Right ventricle myocardium inferior (tissue), 1 donor: Measurements from ENCODE around the gene KIF22. TPM values are rescaled to one million over a fixed set of nuclear protein-coding genes. Genes with fewer than 3 reads are reported as not detected.

Experiments used
- ATAC-seq: fragments of 200-7000 bp; cut with Tn5 transposase; one replicate; pipeline ENCODE4 v1.9.1; 2020; ENCODE audit warnings: mild to moderate bottlenecking, moderate library complexity
- DNase-seq: peaks from one replicate; pipeline ENCODE4 v3.0.0; 2021; ENCODE audit errors: missing footprints
- intact Hi-C: fragments of 100-400 bp; cut with DNase I; formaldehyde crosslinking; loops from one replicate; pipeline ENCODE4 v1.11.0; 2022
- total RNA-seq: library from RNA; stranded (reverse); fragmentation: NEBNext Ultra II Directional; extraction: Animal tissue kit (Norgen Biotek cat#: 25700); gene quantifications from one replicate; pipeline ENCODE4 v1.2.1, GENCODE V29; 2021
- donor health status: DM: no; HTN: yes; CAD: no; lungs with severe emphysema.

Gene KIF22
- total RNA-seq, 1 donor from 2014 or later, result 53.3 TPM

DNA sequence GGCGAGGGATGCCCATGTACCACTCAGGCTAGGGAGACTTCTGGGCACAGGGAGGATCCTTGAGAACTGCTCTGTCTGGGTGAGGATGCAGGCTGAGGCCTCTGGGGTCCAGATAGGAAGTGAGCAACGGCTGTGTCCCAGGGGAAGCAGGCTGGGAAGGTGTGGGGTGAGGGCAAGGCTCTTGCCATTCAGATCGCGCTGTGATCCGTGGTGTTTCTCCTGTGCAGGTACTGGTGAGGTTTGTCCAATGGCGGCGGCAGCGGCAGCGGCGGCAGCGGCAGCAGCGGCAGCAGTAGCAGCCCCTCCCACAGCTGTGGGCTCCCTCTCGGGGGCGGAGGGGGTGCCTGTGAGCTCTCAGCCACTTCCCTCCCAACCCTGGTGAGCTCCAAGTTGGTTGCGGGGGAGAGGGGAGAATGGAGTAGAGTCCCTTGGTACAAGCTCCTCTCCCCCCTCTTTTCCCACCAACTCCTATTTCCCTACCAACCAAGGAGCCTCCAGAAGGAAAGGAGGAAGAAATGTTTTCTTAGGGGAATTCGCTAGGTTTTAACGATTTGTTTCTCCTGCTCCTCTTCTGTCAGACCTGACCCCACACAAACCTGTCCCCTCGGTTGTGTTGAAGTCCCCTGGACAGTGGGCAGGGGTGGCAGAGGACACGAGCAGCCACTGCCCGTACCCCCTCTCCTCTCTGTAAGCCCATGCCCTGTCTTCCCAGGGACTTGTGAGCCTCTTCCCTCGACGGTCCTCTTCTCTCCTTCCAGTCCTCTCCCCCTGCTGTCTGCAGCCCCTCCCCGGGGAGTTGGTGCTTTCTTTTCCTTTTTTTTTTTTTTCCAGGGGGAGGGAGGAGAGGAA lies 19.5 kb downstream of the KIF22 start:
- ATAC-seq, result no peak
- intact Hi-C loops, result loop anchor here (5.0 to 10.0 kb wide), 3 partner anchors 37 to 1085 kb away; partner anchors contain the start of genes ALDOA, BCL7C and CTF1
- DNase-seq, result no peak

DNA sequence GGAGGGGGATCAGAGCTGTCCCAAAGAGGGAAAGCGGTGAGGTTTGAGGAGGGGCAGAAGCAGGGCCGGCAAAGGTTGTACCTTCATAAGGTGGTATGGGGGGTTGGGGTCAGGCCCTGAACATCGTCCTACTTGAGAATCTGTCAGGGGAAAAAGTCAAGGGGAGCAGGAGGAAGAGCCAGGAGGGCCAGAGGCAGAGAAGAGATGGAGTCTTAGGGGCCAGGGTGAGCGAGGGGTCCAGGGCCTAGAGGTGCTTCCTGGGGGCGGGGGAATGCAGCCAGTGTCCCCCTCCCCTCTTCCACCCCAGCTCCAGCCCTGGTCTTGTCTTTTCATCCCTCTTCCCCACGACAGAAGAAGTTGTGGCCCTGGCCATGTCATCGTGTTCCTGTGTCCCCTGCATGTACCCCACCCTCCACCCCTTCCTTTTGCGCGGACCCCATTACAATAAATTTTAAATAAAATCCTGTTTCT lies 20.2 kb downstream of the KIF22 start:
- ATAC-seq (no peak), DNase-seq (no peak)
- intact Hi-C loops, result loop anchor here (5.0 kb wide), 1 partner anchor 37 kb away; no protein-coding TSS in a partner anchor

DNA sequence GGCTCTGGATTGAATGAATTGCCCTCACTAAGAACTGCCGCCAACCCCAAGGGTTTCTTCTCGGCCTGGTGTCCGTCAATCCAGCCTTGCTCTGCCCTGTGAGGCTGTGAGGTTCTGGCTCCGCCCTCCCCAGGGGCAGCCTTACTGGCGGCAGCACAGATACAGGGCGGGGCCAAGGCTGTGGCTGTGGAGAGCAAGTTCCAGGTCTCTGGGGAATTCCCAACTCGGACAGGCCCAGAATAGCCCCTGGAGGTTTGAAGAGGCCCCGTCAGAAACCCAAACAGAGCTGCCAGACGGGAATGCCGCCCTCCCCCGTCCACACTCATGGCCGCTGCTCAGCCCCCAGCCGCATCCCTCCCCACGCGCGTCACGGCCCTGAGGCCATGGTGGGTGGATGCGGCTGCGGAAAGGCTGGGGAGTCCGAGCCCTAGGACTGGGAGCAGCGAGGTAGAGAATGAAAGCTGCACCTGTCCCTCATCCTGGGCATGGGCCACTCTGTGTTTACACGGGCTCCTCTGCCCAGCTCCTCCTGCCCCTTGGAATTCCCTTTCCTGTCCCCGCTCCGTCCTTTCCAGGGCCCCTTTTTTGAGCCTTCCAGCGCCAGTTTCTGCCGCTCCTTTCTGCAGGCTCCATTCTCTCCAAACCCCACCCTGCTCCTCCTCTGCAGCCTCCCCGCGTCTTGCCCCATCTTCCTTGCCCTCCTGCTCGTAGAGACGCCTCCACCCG lies 20.8 kb downstream of the KIF22 start:
- ATAC-seq (peak; percentile 78), DNase-seq (peak; percentile 99)
- intact Hi-C loops, result loop anchor here (5.0 kb wide), 1 partner anchor 36 kb away; no protein-coding TSS in a partner anchor

DNA sequence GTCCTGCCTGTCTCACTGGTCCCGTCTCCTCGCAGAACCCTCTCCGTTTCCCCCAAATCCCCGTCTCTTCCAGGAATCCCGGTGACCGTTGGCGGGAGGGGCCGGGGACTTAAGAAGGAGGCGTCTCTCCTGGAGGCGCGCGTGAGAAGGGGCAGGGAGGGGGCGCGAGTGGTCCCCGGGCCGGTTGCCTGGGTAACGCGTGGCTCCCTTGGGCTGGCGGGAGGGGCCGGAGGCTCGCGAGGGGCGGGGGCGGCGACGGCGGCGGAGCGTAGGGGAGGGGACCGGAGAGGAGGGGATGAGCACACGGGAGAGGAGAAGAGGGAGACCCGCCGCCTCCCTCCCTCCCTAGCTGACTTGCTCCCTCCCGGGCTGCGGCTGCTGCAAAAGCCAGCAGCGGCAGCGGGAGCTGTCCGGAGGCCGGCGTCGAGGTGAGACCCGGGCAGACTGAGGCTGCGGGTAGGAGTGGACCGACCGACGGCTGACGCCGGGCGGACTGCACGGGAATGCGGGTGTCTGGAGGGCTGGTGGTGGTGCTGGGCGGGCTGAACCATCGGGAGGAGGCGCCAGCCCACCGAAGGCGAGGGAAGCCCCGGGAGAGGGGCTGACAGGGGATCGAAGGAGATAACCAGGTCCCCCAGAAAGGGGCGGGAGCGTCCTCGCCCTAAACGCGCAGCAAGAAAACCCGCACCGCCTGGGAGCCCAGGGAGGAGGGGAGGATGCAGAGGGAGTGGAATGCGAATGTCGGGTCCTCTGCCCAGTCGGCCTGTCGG lies 21.5 kb downstream of the KIF22 start, which contains the start of gene PRRT2:
Gene PRRT2, plus strand, starts transcription at position 298 of the 770 bp plus-strand sequence. CDS start 862 bp downstream, outside the sequence.
- ATAC-seq, result no peak
- intact Hi-C loops, result loop anchor here (5.0 kb wide), 1 partner anchor 35 kb away; no protein-coding TSS in a partner anchor
- peak; percentile 79 for DNase-seq

DNA sequence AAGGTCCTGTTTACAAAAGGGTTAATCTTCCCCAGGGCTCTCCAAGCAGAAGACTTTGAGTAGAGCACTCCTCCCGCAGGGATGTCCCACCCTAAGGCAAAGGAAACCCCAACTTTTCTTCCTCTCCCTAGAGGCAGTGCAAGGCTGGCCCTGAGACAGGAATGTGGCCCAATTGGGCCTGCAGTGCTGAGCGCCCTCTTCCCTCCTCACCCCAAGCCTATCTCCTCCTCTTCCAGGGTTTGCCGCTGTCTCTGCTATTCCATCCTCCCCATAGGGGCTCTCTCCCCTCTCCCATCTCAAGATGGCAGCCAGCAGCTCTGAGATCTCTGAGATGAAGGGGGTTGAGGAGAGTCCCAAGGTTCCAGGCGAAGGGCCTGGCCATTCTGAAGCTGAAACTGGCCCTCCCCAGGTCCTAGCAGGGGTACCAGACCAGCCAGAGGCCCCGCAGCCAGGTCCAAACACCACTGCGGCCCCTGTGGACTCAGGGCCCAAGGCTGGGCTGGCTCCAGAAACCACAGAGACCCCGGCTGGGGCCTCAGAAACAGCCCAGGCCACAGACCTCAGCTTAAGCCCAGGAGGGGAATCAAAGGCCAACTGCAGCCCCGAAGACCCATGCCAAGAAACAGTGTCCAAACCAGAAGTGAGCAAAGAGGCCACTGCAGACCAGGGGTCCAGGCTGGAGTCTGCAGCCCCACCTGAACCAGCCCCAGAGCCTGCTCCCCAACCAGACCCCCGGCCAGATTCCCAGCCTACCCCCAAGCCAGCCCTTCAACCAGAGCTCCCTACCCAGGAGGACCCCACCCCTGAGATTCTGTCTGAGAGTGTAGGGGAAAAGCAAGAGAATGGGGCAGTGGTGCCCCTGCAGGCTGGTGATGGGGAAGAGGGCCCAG lies 22.4 kb downstream of the KIF22 start:
- no peak for DNase-seq
- intact Hi-C loops, result loop anchor here (5.0 kb wide), 1 partner anchor 34 kb away; no protein-coding TSS in a partner anchor
- no peak for ATAC-seq

DNA sequence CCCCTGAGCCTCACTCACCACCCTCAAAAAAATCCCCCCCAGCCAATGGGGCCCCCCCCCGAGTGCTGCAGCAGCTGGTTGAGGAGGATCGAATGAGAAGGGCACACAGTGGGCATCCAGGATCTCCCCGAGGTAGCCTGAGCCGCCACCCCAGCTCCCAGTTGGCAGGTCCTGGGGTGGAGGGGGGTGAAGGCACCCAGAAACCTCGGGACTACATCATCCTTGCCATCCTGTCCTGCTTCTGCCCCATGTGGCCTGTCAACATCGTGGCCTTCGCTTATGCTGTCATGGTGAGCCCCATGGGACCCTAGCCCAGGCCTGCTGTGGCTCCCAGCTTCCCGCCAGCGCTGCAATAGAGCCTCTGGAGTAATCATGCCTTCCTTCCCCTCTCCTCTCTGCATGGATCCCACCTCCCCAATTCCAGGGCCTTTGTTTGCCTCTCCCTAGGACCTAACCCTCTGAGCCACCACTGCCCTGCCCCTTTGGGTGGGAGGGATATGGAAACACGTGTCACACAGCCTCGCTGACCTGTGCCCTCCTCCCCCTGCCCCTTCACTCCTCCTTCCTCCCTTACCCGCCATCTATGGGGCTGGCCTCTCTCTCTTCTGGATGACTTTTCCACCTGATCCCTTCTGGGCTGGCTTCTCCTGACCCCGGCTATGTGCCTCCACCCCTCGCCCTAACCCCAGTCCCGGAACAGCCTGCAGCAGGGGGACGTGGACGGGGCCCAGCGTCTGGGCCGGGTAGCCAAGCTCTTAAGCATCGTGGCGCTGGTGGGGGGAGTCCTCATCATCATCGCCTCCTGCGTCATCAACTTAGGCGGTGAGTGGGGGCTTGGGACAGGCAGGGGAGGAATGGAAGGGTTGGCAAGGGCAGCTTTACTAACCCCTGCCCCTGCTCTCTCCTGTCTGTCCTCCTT lies 23.4 kb downstream of the KIF22 start:
- DNase-seq (no peak), ATAC-seq (no peak)
- intact Hi-C loops, result loop anchor here (5.0 kb wide), 1 partner anchor 33 kb away; no protein-coding TSS in a partner anchor

DNA sequence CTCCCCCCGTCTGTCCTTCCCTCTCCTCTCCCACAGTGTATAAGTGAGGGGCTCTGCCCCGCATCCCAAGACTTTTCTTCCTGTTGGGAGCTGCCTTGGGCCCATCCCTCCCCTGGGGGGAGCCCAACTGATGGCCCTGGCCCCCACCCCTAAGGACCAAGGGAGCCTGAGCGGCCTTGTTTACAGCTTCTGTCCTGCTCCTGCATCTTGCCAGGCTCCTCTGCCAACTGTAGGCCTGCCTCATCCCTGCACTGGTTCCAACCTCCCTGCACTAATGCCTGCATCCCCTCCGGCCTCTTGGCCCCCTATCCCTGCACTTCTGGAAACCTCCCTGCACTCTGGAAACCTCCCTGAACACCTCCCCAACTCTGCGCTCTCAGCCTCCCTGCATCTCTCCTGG lies 24.0 kb downstream of the KIF22 start:
- no peak for DNase-seq

DNA sequence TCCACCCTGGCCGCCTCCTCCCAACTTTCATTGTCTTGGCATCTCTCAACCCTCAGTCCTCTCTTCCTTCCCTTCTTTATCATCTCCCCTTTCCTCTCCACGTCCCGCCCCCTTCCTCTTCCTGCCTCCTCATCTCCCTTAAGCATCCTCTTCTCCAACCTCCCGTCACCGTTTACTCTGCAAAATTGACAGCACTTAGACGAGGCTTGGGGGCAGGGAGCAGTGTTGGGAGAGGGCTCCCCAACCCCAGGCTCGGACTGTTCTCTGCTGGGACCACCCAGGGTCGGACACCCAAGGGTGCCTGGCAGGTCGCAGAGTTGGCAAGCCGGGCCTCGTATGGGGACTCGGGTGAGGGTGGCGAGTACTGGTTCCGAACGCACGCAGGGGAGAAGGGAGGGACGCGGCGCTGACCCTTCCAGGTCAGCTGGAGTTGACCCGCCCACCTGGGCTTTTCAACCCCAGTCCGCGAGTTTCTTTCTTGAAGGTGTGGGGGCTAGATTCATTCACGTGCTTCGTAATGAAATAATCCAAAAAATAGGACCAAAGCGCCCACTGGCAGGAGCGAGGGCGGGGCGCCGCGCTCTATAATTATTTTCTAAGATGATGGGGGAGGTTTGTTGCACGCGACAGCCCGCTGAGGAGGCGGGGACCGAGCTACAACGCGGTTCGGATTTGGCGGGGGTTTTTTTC lies 24.6 kb downstream of the KIF22 start:
- ATAC-seq (no peak), DNase-seq (peak; percentile 81)
- intact Hi-C loops, result no loop called here

More for the DNA sequence above, 24.0 kb downstream of the KIF22 start:
- intact Hi-C loops, result loop anchor here (5.0 kb wide), 1 partner anchor 33 kb away; no protein-coding TSS in a partner anchor
- no peak for ATAC-seq

DNA sequence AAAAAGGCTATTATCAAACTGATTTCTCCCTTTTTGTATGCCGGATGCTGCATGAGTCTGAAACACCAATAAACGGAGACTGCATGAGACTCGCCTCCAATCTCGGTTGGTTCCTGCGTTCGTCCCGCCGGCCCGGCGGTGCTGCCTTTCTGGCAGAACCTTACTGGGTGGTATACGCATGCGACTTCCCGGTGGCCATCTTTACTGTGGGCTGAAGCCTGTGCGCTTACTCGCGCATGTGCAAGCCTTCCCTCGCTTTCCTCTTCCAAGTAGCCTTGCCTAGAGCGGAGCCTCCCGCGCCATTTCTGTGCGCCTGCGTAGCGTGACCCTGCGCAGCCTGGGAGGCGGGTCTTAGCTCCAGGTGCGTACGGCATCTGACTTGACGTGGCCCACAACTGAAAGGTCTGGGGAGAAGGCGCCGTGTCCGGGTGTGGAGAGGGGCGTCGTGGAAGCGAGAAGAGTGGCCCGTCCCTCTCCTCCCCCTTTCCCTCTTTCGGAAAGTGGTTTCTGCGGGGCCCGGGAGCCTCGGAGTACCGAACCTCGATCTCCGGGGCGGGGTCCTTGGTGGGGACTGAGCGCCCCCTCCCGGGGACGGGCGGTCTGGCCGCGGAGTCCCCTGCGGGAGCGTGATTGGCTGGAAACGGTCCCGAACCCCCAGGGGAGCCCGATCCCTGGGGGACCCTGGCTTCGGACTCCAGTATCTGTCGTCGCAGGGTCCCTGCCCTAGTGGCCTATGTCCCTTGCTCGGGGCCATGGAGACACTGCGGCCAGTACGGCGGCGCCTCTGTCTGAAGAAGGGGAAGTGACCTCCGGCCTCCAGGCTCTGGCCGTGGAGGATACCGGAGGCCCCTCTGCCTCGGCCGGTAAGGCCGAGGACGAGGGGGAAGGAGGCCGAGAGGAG lies 25.5 kb downstream of the KIF22 start, which contains the start of gene PAGR1:
Gene PAGR1, plus strand, starts transcription at position 360 of the 901 bp plus-strand sequence. Its CDS starts 374 bp downstream, at position 734.
- DNase-seq (peak; percentile 99), ATAC-seq (peak; percentile 86)
- intact Hi-C loops, result no loop called here

DNA sequence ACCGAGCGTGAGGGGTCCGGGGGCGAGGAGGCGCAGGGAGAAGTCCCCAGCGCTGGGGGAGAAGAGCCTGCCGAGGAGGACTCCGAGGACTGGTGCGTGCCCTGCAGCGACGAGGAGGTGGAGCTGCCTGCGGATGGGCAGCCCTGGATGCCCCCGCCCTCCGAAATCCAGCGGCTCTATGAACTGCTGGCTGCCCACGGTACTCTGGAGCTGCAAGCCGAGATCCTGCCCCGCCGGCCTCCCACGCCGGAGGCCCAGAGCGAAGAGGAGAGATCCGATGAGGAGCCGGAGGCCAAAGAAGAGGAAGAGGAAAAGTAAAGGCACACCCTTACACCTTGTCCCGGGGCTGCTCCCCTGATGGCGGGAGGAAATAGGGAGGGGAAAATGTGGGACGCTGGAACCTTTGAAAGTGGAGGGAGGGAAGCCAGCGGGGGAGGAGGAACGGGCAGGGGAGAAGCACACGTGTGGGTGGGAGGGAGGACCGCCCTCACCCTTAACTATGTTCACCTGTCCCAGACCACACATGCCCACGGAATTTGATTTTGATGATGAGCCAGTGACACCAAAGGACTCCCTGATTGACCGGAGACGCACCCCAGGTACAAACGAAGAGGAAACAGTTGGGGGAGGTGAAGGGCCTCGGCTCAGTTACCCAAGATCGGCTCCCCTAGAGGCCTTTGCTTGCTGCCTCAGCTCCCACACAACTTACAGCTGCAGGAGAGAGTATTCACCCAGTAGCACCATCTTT lies 26.3 kb downstream of the KIF22 start:
- DNase-seq (peak; percentile 86), ATAC-seq (peak; percentile 39)
- intact Hi-C loops, result no loop called here

DNA sequence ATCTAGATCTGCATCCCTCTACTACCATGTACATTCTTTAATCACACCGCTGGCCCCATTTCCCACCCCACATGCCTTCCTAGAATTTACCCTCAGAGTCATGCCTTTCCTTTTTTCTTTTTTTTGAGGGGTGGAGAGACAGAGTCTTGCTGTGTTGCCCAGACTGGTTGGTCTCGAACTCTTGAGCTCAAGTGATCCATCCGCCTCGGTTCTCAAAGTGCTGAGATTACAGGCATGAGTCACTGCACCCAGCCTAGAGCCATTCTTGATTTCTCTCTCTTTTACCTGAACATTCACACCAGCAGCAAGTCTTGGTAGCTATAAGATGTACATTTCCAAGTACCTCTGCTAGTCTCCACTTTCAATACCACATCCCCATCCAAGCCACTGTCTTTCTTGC lies 27.5 kb downstream of the KIF22 start:
- intact Hi-C loops, result no loop called here
- DNase-seq (peak; percentile 5), ATAC-seq (no peak)

DNA sequence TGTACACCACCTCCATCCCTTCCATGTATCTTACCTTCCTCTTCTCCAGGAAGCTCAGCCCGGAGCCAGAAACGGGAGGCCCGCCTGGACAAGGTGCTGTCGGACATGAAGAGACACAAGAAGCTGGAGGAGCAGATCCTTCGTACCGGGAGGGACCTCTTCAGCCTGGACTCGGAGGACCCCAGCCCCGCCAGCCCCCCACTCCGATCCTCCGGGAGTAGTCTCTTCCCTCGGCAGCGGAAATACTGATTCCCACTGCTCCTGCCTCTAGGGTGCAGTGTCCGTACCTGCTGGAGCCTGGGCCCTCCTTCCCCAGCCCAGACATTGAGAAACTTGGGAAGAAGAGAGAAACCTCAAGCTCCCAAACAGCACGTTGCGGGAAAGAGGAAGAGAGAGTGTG lies 29.0 kb downstream of the KIF22 start:
- ATAC-seq, result no peak

DNA sequence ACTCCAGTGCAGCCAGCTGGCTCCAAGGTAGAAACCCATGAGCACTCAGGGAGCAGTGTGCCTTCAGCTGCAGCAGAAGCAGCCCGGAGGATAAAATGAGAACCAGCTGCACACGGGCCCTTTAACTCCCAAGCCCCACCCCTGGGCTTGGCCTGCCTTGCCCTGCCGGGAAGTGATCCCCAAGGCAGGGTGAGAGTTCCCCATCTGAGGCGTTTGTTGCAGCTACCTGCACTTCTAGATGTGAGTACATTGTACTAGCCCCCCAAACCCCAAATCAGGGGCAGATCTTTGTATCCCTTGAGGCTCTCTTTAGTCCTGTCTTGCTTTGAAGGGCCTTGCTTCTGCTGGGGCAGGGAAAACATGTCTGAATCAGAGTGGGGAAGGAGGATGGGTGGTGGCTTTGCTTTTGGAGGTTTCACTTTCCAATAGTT lies 29.7 kb downstream of the KIF22 start, which contains the start of gene MVP:
Gene MVP, plus strand, starts transcription at position 192 of the 431 bp plus-strand sequence. CDS start 10,088 bp downstream, outside the sequence.
- intact Hi-C loops, result no loop called here
- DNase-seq, result peak; percentile 88
- peak; percentile 41 for ATAC-seq

More for the DNA sequence above, 29.0 kb downstream of the KIF22 start:
- intact Hi-C loops, result no loop called here
- DNase-seq, result no peak
